GM12891 (cell line): ENCODE measurements around the gene NEGR1.

ENCODE experiments used
- POLR2A ChIP-seq: IDR thresholded peaks from 2 replicates; pipeline ENCODE4 v1.6.1; 2011; ENCODE audit warnings: low read depth, low read length, control low read depth
- POLR2AphosphoS5 ChIP-seq: IDR thresholded peaks from 2 replicates; pipeline ENCODE4 v1.6.1; 2011; ENCODE audit warnings: low read depth, low read length, control low read depth
- POU2F2 ChIP-seq: IDR thresholded peaks from 2 replicates; pipeline ENCODE4 v1.6.1; 2011; ENCODE audit warnings: low read depth, mild to moderate bottlenecking, control low read depth, low read length, moderate library complexity
- SPI1 ChIP-seq: IDR thresholded peaks from 2 replicates; pipeline ENCODE4 v1.6.1; 2011; ENCODE audit warnings: low read depth, low read length, control low read depth
- TAF1 ChIP-seq: IDR thresholded peaks from 2 replicates; pipeline ENCODE4 v1.6.1; 2011; ENCODE audit warnings: low read depth, low read length, control low read depth

DNA sequence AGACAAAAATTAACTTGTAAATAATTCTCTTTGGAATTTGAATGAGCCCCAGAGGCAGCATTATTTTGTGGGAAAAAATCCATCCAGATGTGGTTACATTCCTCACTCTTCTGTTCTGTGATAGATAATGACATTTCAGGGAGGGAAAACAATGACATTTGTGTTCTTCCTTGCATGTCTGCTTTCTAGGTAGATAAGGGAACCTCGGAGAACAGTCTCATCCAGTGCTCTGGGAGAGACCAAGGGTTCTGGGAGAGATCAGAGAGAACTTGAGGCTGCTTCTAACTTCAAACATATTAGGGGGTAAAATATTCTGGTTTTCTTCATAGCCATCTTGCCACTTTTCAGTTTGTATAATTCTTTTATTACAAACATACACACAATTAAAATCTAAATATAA, 269.2 kb downstream of the NEGR1 start:
- TF ChIP-seq POLR2AphosphoS5, result no peak
- TF ChIP-seq POLR2A, result no peak
- TF ChIP-seq POU2F2, result no peak
- TF ChIP-seq SPI1, result no peak
- no peak for TF ChIP-seq TAF1
